Tongue (tissue), 2 donors: ENCODE results near the gene IGF1R. TPM values are rescaled to one million over a fixed set of nuclear protein-coding genes. Genes with fewer than 3 reads are reported as not detected.
"Not testable (repeated sequence)": the region's sequence is repeated elsewhere in the genome, so short reads cannot be mapped to it uniquely, and the experiment has no call there.

Experiments used
- DNase-seq: peaks from one replicate; pipeline ENCODE4 v3.0.0-alpha.2; 2015
- total RNA-seq: library from RNA; depleted of rRNA; stranded (reverse); fragments of >200 nt; gene quantifications from one replicate; pipeline ENCODE4 v1.2.3, GENCODE V29; 2014

Gene IGF1R
- 67.6 TPM for total RNA-seq

DNA sequence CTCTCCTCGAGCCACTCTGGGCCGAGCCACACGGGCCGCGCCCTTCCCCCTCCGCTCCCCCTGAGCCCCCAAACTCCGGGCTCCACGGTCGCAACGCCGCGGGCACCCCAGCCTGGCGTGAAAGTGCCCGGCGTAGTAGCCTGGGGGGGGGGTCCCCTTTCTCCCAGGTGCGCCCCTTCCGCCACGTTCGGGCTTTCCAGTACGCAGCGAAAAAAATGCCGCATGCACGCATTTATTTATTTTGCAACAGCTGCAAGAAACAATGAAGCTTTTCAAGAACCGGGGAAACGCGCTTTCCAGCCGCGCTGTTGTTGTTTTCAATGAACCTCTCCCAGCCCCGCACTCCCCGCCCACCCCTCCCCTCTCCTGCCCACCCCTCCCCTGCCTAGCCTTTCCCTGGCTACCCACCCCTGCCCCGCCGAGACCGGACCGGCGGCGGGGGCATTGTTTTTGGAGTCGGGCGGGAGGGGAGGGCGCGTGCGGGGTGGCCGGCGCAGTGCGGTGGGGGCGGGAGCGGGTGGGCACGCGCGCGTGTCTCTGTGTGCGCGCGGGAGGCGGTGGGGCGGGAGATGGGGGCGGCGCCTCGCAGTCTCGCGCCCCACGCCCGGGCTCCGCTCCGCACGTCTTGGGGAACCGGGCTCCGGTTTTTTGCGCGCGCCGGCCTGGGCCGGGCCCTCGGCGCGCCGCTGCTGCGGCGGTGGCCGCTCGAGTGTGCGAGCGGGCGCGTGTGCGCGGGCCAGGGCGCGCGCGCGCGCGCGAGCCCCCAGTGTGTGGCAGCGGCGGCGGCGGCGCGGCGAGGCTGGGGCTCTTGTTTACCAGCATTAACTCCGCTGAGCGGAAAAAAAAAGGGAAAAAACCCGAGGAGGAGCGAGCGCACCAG lies at the start of gene IGF1R:
Gene IGF1R (plus strand): TSS at position 766 of the 880 bp plus-strand sequence. CDS start 1,043 bp downstream, outside the sequence.
- peak; percentile 97 for DNase-seq

DNA sequence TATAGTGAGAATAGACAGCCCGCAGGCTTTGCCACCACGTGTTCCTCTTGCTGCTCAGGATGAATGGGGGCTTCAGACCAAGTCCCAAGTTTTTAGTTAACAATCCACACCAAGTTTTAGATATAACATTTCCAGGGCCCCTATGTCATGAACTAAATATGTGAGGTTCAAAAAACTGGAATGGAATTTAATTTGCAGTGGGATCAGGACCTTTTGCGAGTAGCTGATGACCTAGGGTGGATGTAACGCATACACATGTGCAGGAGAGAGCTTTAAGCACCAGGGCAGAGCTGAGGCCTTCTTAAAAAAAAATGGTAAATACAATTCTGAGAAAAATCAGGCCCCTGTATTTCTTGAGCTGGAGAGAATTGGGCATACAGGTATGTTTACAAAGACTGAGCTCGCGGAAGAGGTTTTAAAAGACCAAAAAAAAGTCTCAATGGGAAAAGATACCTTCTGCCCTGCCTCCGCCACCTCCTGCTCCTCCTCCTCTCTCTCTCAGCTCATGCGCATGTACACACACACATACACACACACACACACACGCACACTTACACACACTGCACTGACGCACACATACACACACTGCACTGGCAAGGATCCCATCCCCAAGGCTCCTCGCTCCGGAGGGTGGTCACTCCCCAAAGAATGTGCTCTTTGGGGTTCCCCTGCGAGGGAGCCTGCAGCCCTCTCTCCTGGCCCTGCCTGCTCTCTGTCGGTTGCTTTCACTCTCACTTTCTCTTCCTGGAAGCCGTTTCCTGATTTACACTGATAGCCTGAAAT lies 48.2 kb upstream of the IGF1R start:
- DNase-seq: peak; percentile 79

DNA sequence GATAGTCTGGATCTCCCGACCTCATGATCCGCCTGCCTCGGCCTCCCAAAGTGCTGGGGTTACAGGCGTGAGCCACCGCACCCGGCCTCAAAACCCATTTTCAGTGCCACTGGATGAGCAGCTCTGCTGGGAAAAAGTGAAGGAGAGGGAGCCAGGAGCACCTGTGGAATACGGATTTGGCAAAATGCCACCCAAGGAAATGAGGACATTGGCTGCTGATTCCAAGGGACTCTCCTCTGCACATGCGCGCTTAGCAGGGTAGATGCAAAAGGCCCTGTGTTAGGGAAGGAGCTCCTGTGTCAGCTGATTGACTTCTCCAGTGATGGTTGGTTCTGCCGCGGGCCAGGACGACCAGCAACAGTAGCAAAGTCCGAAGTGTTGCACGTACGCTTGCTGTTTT lies 43.4 kb upstream of the IGF1R start:
- DNase-seq: no peak

DNA sequence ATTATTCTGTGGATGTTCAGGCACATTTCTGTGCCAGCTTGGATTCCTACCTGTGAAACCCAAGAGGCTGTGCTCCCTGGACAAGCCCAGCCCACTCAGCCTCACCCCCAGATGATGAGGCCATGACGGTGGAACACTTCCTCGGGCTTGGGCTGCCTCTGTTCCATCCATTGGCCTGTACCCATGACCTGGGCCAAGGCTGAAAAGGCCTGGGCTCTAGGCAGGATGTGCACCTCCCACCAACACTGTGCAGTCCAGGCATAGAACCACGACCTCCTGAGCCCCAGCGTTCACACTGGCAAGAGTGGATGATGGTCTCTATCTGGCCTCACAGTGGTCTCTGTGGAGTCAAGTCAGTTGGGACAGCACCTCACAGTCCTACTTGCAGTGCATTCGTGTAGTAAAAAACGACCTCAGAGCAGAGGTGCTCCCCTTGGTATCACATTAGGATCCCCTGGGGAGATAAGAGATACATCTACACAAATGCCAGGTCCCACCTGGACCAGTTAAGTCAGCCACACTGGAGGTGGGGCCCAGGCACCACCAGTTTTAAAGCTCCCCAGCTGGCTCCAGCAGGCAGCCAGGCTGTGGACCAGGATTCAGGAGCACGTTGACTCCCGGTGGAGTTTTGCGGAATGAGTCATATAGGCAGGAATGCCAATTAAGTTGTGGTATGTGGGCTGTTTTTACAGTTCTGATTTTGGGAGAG lies 39.0 kb upstream of the IGF1R start:
- peak; percentile 17 for DNase-seq

DNA sequence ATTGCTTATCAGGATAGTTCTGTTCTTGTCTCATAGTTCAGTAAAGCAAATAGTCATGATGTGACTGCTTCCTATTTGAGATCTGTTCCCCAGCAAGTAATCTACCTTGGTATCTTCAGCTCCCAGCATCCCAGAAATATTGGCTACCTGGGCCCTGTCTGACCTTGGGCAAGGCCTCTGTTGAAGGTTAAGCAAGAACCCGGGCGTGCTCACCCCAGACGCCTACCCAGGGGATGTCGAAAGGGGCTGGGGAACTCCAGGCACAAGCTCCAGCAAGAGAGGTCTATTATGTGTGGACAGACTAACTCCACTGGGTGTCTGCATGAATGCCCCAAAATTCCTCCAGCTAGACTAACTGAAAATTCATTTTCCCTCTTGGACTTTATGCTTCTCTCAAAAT lies 37.3 kb upstream of the IGF1R start:
- no peak for DNase-seq

DNA sequence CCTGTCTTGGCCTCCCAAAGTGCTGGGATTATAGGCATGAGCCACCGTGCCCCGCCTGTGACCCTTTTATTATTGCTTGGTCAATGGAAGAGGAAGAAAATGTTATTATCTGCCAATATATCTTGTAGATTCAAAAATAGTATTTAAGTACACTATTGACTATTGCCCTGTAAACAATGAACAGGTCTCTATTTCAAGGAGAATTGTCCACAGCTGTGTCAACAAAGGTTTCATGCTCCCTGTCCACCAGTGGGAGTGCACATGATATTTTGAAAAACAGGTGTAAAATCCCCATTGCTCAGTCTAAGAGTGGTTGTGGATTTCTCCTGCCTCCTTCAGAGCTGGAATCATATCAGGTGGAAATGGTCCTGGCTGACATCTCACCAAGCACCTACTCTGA lies 36.5 kb upstream of the IGF1R start:
- no peak for DNase-seq

DNA sequence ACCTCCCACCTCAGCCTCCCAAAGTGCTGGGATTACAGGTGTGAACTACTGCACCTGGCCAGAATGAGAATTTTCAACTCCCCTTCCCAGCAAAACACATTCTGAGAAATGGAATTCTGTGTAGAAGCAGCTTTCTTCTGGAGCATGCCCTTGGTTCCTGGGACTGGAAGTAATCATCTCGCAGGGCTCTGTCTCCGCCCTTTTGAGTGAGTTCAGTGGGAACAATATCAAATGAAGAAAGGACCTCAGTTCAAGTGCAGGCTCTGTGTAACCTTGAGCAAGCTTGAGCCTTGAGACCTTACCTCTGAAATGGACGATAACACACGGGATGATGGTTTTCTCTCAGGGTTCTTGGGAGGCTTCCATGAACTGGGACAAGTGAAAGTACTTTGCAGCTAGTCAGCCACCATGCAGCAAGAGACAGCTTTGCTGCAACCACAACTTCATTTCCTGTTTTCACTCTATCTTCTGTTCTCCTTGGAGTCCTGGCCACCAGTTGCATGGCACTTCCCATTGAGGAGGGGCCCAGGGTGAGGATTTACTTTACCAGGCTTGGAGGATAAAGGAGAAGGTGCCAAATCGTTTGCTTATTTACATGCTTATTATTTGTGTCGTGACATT lies 35.7 kb upstream of the IGF1R start:
- no peak for DNase-seq

DNA sequence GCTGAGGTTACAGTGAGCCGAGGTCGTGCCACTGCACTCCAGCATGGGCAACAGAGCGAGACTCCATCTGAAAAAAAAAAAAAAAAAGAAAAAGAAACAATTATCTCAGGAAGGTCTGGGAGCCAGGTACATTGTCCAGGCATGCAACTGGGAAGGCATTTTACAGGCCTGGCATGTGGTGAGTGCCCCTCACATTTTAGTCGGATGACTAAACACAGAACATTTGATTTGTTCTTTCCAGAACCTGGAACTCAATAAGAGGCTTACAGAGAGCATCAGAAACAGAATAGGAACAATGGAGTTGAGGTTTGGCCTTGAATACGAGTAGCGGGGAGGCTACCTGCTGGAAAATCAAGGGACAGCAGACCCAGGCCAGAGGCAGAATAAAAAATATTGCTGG lies 33.7 kb upstream of the IGF1R start:
- DNase-seq: no peak

DNA sequence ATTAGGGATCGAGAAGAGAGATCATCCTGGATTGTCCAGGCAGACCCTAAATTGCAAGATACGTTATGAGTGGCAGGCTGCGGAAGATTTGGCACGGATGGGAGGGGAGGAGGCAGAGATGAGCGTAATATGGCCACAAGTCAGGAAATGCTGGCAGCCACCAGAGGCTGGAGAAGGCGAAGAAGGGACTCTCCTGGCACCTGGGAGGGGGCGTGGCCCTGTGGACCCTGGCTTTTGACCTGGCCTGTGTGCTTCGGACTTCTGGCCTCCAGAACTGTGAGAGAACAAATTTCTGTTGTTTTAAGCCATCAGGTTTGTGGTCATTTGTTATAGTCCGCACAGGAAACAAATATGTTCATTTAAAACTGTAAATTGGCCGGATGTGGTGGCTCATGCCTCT lies 31.9 kb upstream of the IGF1R start:
- no peak for DNase-seq

DNA sequence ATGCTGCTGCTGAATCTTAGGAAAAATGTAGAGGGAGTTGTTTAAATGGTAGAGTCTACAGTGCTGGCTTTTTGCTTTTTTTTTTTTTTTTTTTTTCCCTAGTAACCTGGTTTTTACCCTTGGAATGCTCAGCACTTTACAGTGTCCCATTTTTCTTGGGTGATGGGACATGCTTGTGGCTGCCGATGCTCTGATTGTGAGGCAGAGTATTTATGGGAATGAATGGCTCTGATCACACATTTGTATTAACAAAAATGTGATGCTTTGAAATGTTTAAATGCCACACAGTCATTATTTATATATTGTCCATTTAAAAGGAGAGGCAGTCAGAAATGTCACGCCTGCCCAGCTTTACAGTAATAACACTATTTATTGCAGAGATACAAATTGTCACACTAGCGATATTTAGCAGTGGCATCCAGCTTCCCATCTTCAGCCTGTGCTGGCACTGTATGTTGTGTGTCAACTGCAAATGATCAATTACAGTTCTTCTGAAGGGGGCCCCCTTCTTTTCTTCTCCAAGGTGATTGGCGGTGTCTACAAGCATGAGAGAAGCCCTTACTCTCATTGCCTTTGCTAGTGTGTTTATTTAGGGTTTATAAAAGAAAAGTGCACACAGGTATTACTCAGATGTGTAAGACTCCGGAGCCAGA lies 30.9 kb upstream of the IGF1R start:
- no peak for DNase-seq

DNA sequence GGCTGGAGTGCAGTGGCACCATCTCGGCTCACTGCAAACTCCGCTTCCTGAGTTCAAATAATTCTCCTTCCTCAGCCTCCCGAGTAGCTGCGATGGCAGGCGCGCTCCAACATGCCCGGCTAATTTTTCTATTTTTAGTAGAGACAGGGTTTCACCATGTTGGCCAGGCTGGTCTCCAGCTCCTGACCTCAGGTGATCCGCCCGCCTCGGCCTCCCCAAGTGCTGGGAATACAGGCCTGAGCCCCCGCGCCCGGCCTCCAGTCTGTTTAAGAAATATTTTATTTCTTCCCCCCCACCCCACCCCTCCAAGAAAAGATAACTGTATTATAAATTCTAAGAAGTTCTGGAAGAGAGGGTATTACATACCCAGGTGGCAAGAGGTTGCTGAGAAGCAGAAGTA lies 29.8 kb upstream of the IGF1R start:
- DNase-seq: not testable (repeated sequence)

DNA sequence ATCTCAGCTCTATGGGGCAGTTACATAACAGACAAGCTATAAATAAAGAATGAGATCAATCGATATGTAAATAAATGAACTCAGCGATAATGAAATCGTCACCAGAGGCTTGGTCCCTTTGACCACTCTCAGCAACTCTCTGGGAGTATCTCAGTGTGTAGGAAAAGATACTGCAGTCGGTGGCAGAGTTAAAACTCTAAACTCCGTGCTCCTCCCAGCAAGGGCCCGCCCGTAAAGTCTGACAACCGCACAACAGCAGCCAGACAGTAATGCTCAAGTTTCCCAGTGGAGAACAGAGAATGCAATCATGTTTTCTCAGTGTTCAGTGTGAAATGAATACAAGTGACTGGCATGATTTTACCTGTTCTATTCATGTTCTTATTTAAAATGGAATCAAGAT lies 28.3 kb upstream of the IGF1R start:
- DNase-seq: peak; percentile 16

DNA sequence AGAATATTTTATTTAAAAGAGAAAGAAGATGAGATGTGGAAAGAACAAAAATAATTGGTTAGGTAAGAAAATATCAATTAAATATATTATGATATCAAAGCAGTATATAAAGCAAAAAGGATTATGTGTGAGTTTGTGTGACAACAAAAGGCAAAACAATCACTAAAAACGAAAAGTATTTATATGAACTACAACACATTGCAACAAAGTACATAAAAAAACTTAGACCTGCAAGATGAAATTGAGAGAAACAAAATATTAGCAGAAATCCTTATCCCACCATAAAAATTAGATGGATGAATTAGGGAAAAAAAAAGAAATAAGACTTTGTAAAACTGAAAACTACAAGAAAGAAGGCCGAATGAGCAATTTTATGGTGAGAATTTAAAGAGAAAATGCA lies 27.3 kb upstream of the IGF1R start:
- no peak for DNase-seq

DNA sequence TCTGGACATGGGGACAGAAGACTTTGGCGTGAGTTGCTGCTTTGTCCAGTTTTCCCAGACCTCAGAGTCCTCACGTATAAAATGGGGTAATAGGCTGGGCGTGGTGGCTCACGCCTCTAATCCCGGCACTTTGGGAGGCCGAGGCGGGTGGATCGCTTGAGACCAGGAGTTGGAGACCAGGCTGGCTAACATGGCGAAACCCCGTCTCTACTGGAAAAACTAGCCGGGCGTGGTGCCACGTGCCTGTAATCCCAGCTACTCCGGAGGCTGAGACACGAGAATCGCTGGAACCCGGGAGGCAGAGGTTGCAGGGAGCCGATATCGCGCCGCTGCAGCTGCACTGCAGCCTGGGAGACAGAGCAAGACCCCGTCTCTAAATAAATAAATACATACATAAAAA lies 22.7 kb upstream of the IGF1R start:
- no peak for DNase-seq

DNA sequence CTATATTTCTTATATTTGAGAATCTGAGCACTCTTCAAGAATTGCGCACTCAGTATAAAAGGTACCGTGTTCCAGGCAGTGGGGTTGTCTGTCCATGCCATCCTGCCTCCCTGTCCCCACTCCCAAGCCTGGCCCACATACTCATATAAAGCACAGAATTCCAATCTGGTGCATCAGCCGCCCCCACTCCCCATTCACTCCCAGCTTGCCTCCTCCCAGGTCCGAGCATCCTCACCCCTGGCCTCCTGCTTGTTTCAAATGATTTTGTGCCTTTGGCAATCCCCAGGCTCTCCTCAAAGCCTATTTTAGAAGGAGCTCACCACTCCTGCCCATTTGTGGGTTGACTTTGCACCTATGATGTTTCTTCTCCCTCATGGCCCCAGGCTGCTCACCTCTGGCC lies 22.2 kb upstream of the IGF1R start:
- no peak for DNase-seq

DNA sequence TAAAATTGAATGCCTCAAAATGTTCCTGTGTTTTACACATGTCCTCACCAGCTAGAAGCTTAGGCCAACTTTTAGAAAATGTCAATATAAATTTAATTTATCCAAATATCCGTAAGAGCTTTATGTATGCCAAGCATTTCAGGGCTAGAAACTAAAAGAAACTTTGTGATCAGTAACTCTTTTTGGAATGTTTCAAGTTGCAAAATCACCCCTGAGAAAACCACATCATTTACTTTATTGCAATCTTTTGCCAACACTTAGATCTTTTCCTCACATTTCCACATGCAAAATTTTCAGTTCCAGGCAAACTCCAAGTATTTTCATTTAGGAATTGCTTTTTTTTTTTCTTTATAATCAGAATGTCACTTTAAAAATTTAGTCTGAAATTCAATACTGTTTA lies 20.1 kb upstream of the IGF1R start:
- no peak for DNase-seq

DNA sequence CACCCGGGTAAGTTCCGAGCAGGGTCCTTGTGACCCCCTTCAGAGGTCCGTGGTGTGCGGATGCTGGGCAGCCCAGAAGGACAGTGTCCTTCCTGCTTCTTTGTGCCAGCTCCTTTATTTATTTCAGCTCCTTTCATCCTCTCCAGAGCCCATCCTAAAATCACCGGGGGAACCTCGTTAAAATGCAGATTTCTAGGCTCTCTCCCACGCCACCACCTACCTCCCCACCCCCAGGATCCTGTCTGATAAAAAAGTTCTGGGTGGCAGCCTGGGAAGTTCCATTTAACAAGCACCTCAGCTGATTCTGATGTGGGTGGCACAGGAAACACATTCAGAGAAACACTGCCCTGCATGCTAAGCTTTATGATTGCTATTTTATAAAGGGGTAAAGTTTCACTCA lies 12.5 kb upstream of the IGF1R start:
- no peak for DNase-seq

DNA sequence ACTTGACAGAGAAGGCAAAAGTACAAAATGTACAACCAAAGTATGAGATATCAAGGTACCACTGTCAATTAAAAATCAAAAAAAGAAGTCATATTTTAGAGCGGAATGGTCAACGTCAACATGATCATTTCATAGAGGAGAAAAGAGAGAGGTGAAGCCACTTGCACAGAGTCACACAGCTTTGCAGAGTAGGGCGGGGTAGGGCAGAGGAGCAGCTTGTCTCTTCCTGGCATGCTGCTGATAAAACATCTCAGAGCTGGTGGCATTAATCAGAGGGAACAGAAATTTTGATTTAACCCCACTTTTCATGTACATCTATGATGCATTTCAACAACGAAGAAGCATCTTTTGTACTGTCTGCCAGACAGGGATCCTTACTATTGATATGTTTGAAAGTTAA lies 5.2 kb upstream of the IGF1R start:
- no peak for DNase-seq

DNA sequence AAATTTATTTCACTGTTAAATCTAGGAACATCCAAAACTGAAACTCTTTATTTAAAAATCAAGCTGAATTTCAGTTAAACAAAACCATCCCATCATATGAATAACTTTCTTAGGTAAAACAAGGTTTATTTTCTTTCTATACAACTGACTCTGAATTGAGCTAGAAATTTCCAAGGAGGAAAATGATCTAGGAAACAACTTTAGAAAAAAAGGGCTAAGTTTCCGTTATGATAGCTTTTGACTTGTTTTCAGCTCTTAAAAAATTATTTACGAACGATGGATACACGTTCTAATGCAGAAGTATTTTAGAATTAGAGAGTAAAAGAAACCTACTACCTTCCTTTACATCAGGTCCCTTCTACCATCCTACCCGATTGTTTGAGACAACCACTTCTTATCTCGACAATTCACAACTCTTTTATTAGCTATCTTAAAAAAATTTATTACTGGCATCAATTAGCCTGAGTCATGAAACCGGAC lies 1.8 kb upstream of the IGF1R start:
- no peak for DNase-seq

DNA sequence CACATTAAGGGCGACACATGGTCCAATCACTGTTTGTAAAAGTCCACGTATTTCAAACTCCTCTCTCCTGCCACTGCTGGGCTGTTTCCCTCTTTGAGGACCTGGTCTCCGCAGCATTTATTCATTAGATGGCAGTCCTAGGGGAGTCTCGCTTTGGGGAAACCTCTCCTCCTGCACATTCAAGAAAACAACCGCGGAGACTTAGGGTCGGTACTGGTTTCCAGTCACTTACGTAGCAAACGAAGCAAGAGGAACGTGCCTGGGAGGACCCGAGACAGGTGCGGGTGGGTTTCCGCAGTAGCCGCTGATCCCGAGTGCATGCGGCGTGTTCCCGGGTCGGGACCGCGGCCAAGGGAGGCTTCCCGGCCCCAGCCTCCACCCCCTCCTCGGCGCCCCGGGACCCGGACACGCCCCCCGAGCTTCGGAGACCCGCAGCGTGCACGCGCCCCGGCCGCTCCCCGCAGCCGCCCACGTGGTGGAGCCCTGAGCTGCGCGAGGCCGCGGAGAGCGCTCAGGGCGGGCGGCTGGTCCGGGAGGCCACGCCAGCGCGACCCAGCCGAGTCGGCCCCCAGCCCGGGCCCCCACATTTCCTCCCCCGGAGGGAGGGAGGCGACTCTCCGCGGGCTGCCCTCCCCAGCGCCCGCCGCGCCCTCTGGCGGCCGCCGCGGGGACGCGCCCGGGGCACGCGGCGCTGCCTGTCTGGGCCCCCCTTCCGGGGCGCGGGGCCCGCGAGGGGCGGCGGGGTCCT lies 1.1 kb upstream of the IGF1R start:
- peak; percentile 92 for DNase-seq
